ENCODE results near the gene LMAN2L. TPM values are rescaled to one million over a fixed set of nuclear protein-coding genes. Genes with fewer than 3 reads are reported as not detected.

The LMAN2L gene
- total and polyA plus RNA-seq, 4 donors: 5.1 to 15.7 (median 12.1) TPM

GRCh38 chr2:96734880-96735583 lies 4.8 kb downstream of the LMAN2L start:
- Histone ChIP-seq H3K4me1 (ENCODE audit: control insufficient read depth in 1 of 2, insufficient read depth in 2 of 2, low read length in 2 of 2) (no peaks in the 10 kb centered on the region), H3K27me3 (ENCODE audit: control insufficient read depth in 1 of 2, insufficient read depth in 2 of 2, low read length in 1 of 2) (no peaks in the 10 kb centered on the region), H3K9me3 (ENCODE audit: control insufficient read depth, low read length) (no peaks in the 10 kb centered on the region), H3K4me3 (ENCODE audit: low read length in 2 of 2) (no peak overlapping the region), H3K36me3 (ENCODE audit: control insufficient read depth in 1 of 2, insufficient read depth in 2 of 2, low read length in 1 of 2) (peaks cover 10% of the 10 kb centered on the region in 2 donors), H3K27ac (ENCODE audit: low read depth in 1 of 2, low read length in 2 of 2) (no peak overlapping the region)
- intact Hi-C loops (cut with DNase I): loop anchor here in 1 of 2 donors (5.0 kb wide), 1 partner anchor 103 kb away; no protein-coding TSS in a partner anchor
- WGBS, 2 donors: 51 to 61% methylated on average over 8 of the region's 8 CpGs
- no peak for DNase-seq
- peak; percentile 53 for ATAC-seq (ENCODE audit: low FRiP score)

- ATAC-seq (ENCODE audit: low FRiP score) (no peak), DNase-seq (no peak)
- H3K36me3 ChIP-seq (ENCODE audit: control insufficient read depth in 1 of 2, insufficient read depth in 2 of 2, low read length in 1 of 2): peaks cover 10% of the 10 kb centered on the region in 2 donors
- intact Hi-C loops (cut with DNase I): no loop called here
- H3K27ac ChIP-seq (ENCODE audit: low read depth in 1 of 2, low read length in 2 of 2): no peak overlapping the region
- 88% methylated on average over 3 of the region's 3 CpGs for WGBS, 2 donors
- no peaks in the 10 kb centered on the region for H3K4me1 ChIP-seq (ENCODE audit: control insufficient read depth in 1 of 2, insufficient read depth in 2 of 2, low read length in 2 of 2)
- no peaks in the 10 kb centered on the region for H3K9me3 ChIP-seq (ENCODE audit: control insufficient read depth, low read length)
- no peak overlapping the region for H3K4me3 ChIP-seq (ENCODE audit: low read length in 2 of 2)
- no peaks in the 10 kb centered on the region for H3K27me3 ChIP-seq (ENCODE audit: control insufficient read depth in 1 of 2, insufficient read depth in 2 of 2, low read length in 1 of 2)
Measured at GRCh38 chr2:96733931-96734330, 5.9 kb downstream of the LMAN2L start.

GRCh38 chr2:96730212-96730611 lies 9.7 kb downstream of the LMAN2L start:
- H3K9me3 ChIP-seq (ENCODE audit: control insufficient read depth, low read length): no peaks in the 10 kb centered on the region
- no peak for DNase-seq
- H3K27ac ChIP-seq (ENCODE audit: low read depth in 1 of 2, low read length in 2 of 2): no peak overlapping the region
- H3K4me3 ChIP-seq (ENCODE audit: low read length in 2 of 2): no peak overlapping the region
- peaks cover 10% of the 10 kb centered on the region in 2 donors for H3K36me3 ChIP-seq (ENCODE audit: control insufficient read depth in 1 of 2, insufficient read depth in 2 of 2, low read length in 1 of 2)
- 69 to 80% methylated on average over 2 of the region's 2 CpGs for WGBS, 2 donors
- intact Hi-C loops (cut with DNase I): no loop called here
- no peaks in the 10 kb centered on the region for H3K4me1 ChIP-seq (ENCODE audit: control insufficient read depth in 1 of 2, insufficient read depth in 2 of 2, low read length in 2 of 2)
- ATAC-seq (ENCODE audit: low FRiP score): no peak
- no peaks in the 10 kb centered on the region for H3K27me3 ChIP-seq (ENCODE audit: control insufficient read depth in 1 of 2, insufficient read depth in 2 of 2, low read length in 1 of 2)

- Histone ChIP-seq H3K4me3 (ENCODE audit: low read length in 2 of 2) (no peak overlapping the region), H3K27ac (ENCODE audit: low read depth in 1 of 2, low read length in 2 of 2) (no peak overlapping the region), H3K36me3 (ENCODE audit: control insufficient read depth in 1 of 2, insufficient read depth in 2 of 2, low read length in 1 of 2) (peaks cover 10% of the 10 kb centered on the region in 2 donors), H3K9me3 (ENCODE audit: control insufficient read depth, low read length) (no peaks in the 10 kb centered on the region), H3K4me1 (ENCODE audit: control insufficient read depth in 1 of 2, insufficient read depth in 2 of 2, low read length in 2 of 2) (no peaks in the 10 kb centered on the region), H3K27me3 (ENCODE audit: control insufficient read depth in 1 of 2, insufficient read depth in 2 of 2, low read length in 1 of 2) (no peaks in the 10 kb centered on the region)
- ATAC-seq (ENCODE audit: low FRiP score): peak; percentile 79
- no peak for DNase-seq
- intact Hi-C loops (cut with DNase I): no loop called here
- WGBS, 2 donors: 73 to 75% methylated on average over 7 of the region's 7 CpGs
Measured at GRCh38 chr2:96729748-96730147, 10.1 kb downstream of the LMAN2L start.

- H3K27me3 ChIP-seq (ENCODE audit: control insufficient read depth in 1 of 2, insufficient read depth in 2 of 2, low read length in 1 of 2): no peaks in the 10 kb centered on the region
- H3K4me1 ChIP-seq (ENCODE audit: control insufficient read depth in 1 of 2, insufficient read depth in 2 of 2, low read length in 2 of 2): no peaks in the 10 kb centered on the region
- intact Hi-C loops (cut with DNase I): no loop called here
- H3K36me3 ChIP-seq (ENCODE audit: control insufficient read depth in 1 of 2, insufficient read depth in 2 of 2, low read length in 1 of 2): peaks cover 2 to 3% of the 10 kb centered on the region in 2 donors
- WGBS, 2 donors: 95 to 97% methylated on average over 5 of the region's 5 CpGs
- H3K4me3 ChIP-seq (ENCODE audit: low read length in 2 of 2): no peak overlapping the region
- H3K27ac ChIP-seq (ENCODE audit: low read depth in 1 of 2, low read length in 2 of 2): no peak overlapping the region
- H3K9me3 ChIP-seq (ENCODE audit: control insufficient read depth, low read length): no peaks in the 10 kb centered on the region
- DNase-seq (no peak), ATAC-seq (ENCODE audit: low FRiP score) (no peak)
Measured at GRCh38 chr2:96727431-96727830, 12.4 kb downstream of the LMAN2L start.

GRCh38 chr2:96726131-96726530 lies 13.7 kb downstream of the LMAN2L start:
- DNase-seq: no peak
- ATAC-seq (ENCODE audit: low FRiP score): no peak
- Histone ChIP-seq H3K4me1 (ENCODE audit: control insufficient read depth in 1 of 2, insufficient read depth in 2 of 2, low read length in 2 of 2) (no peaks in the 10 kb centered on the region), H3K27me3 (ENCODE audit: control insufficient read depth in 1 of 2, insufficient read depth in 2 of 2, low read length in 1 of 2) (no peaks in the 10 kb centered on the region), H3K36me3 (ENCODE audit: control insufficient read depth in 1 of 2, insufficient read depth in 2 of 2, low read length in 1 of 2) (peaks cover 2 to 3% of the 10 kb centered on the region in 2 donors), H3K4me3 (ENCODE audit: low read length in 2 of 2) (no peak overlapping the region), H3K27ac (ENCODE audit: low read depth in 1 of 2, low read length in 2 of 2) (no peak overlapping the region), H3K9me3 (ENCODE audit: control insufficient read depth, low read length) (no peaks in the 10 kb centered on the region)
- WGBS, 2 donors: 86 to 91% methylated on average over 4 of the region's 4 CpGs
- intact Hi-C loops (cut with DNase I): no loop called here

GRCh38 chr2:96716388-96716787 lies 23.5 kb downstream of the LMAN2L start:
- Histone ChIP-seq H3K36me3 (ENCODE audit: control insufficient read depth in 1 of 2, insufficient read depth in 2 of 2, low read length in 1 of 2) (peaks cover 0 to 8% of the 10 kb centered on the region in 2 donors), H3K4me3 (ENCODE audit: low read length in 2 of 2) (no peak overlapping the region), H3K9me3 (ENCODE audit: control insufficient read depth, low read length) (no peaks in the 10 kb centered on the region), H3K27me3 (ENCODE audit: control insufficient read depth in 1 of 2, insufficient read depth in 2 of 2, low read length in 1 of 2) (no peaks in the 10 kb centered on the region), H3K4me1 (ENCODE audit: control insufficient read depth in 1 of 2, insufficient read depth in 2 of 2, low read length in 2 of 2) (peaks cover 0 to 1% of the 10 kb centered on the region in 2 donors), H3K27ac (ENCODE audit: low read depth in 1 of 2, low read length in 2 of 2) (no peak overlapping the region)
- intact Hi-C loops (cut with DNase I): no loop called here
- ATAC-seq (ENCODE audit: low FRiP score) (no peak), DNase-seq (no peak)

GRCh38 chr2:96715658-96716057 lies 24.2 kb downstream of the LMAN2L start:
- Histone ChIP-seq H3K27me3 (ENCODE audit: control insufficient read depth in 1 of 2, insufficient read depth in 2 of 2, low read length in 1 of 2) (no peaks in the 10 kb centered on the region), H3K9me3 (ENCODE audit: control insufficient read depth, low read length) (no peaks in the 10 kb centered on the region), H3K4me1 (ENCODE audit: control insufficient read depth in 1 of 2, insufficient read depth in 2 of 2, low read length in 2 of 2) (peaks cover 0 to 1% of the 10 kb centered on the region in 2 donors), H3K36me3 (ENCODE audit: control insufficient read depth in 1 of 2, insufficient read depth in 2 of 2, low read length in 1 of 2) (peaks cover 3 to 12% of the 10 kb centered on the region in 2 donors), H3K27ac (ENCODE audit: low read depth in 1 of 2, low read length in 2 of 2) (no peak overlapping the region), H3K4me3 (ENCODE audit: low read length in 2 of 2) (no peak overlapping the region)
- DNase-seq: no peak
- intact Hi-C loops (cut with DNase I): no loop called here
- 93% methylated on average over 5 of the region's 5 CpGs for WGBS, 2 donors
- ATAC-seq (ENCODE audit: low FRiP score): no peak

- no peak overlapping the region for H3K27ac ChIP-seq (ENCODE audit: low read depth in 1 of 2, low read length in 2 of 2)
Measured at GRCh38 chr2:96710985-96711384, 28.9 kb downstream of the LMAN2L start.

More at GRCh38 chr2:96710985-96711384, 28.9 kb downstream of the LMAN2L start:
- no peak overlapping the region for H3K4me3 ChIP-seq (ENCODE audit: low read length in 2 of 2)
- intact Hi-C loops (cut with DNase I): no loop called here
- DNase-seq (no peak), ATAC-seq (ENCODE audit: low FRiP score) (no peak)
- WGBS, 2 donors: 89 to 95% methylated on average over 3 of the region's 3 CpGs
- no peaks in the 10 kb centered on the region for H3K9me3 ChIP-seq (ENCODE audit: control insufficient read depth, low read length)
- H3K4me1 ChIP-seq (ENCODE audit: control insufficient read depth in 1 of 2, insufficient read depth in 2 of 2, low read length in 2 of 2): peaks cover 0 to 1% of the 10 kb centered on the region in 2 donors
- no peaks in the 10 kb centered on the region for H3K27me3 ChIP-seq (ENCODE audit: control insufficient read depth in 1 of 2, insufficient read depth in 2 of 2, low read length in 1 of 2)
- H3K36me3 ChIP-seq (ENCODE audit: control insufficient read depth in 1 of 2, insufficient read depth in 2 of 2, low read length in 1 of 2): peaks cover 10 to 18% of the 10 kb centered on the region in 2 donors
